Measurements from ENCODE around the gene MYO1E.

MYO1E gene

GRCh38 chr15:59369597-59369996 is 3.1 kb downstream of the MYO1E start:
- Histone ChIP-seq H3K79me2 (ENCODE audit: control insufficient read depth, insufficient read depth, low read length, unreplicated experiment) (peaks cover 78% of the 10 kb centered on the region), H3K4me1 (ENCODE audit: control insufficient read depth, insufficient read depth, low read length, unreplicated experiment) (peaks cover 50% of the 10 kb centered on the region), H3K27me3 (ENCODE audit: insufficient read depth, low read length) (no peaks in the 10 kb centered on the region), H2AFZ (ENCODE audit: low read length, unreplicated experiment) (no peak overlapping the region), H3K27ac (ENCODE audit: low read depth, low read length) (peak overlapping the region; percentile 36), H3K36me3 (ENCODE audit: insufficient read depth, low read length) (no peaks in the 10 kb centered on the region), H3K4me3 (ENCODE audit: low read depth, low read length) (peak overlapping the region; percentile 99)

DNA sequence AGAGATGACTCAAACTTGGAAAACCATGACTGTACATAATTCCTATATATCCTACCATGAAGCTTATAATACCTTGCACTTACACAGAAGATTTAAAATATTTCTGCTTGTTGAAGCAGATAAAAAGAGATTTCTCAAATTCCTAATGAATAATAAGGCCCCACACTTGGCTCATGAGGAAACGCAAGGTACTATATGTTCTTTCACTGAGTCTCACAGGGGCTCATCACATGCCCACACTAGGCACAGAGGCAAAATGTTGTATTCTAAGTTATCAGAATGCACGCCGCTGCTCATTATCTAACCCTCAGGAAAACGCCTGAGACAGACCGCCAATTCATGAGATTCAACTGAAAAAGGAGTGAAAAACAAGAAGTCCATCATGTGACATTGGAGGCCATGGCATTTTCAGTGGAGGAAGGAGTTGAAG is 5.6 kb downstream of the MYO1E start:
- Histone ChIP-seq H3K79me2 (ENCODE audit: control insufficient read depth, insufficient read depth, low read length, unreplicated experiment) (peaks cover 97% of the 10 kb centered on the region), H3K4me3 (ENCODE audit: low read depth, low read length) (no peak overlapping the region; the same call in 1 of the 2 replicates), H2AFZ (ENCODE audit: low read length, unreplicated experiment) (no peak overlapping the region), H3K36me3 (ENCODE audit: insufficient read depth, low read length) (no peaks in the 10 kb centered on the region), H3K27ac (ENCODE audit: low read depth, low read length) (peak overlapping the region; percentile 80), H3K4me1 (ENCODE audit: control insufficient read depth, insufficient read depth, low read length, unreplicated experiment) (peaks cover 50% of the 10 kb centered on the region), H3K27me3 (ENCODE audit: insufficient read depth, low read length) (no peaks in the 10 kb centered on the region)

- Histone ChIP-seq H3K4me1 (ENCODE audit: control insufficient read depth, insufficient read depth, low read length, unreplicated experiment) (peaks cover 50% of the 10 kb centered on the region), H3K4me3 (ENCODE audit: low read depth, low read length) (peak overlapping the region; percentile 41; the same call in 1 of the 2 replicates), H3K36me3 (ENCODE audit: insufficient read depth, low read length) (no peaks in the 10 kb centered on the region), H3K27ac (ENCODE audit: low read depth, low read length) (peak overlapping the region; percentile 80), H3K27me3 (ENCODE audit: insufficient read depth, low read length) (no peaks in the 10 kb centered on the region), H3K79me2 (ENCODE audit: control insufficient read depth, insufficient read depth, low read length, unreplicated experiment) (peaks cover 95% of the 10 kb centered on the region), H2AFZ (ENCODE audit: low read length, unreplicated experiment) (no peak overlapping the region)
These were observed 6.2 kb downstream of the MYO1E start for GRCh38 chr15:59366333-59367021.

DNA sequence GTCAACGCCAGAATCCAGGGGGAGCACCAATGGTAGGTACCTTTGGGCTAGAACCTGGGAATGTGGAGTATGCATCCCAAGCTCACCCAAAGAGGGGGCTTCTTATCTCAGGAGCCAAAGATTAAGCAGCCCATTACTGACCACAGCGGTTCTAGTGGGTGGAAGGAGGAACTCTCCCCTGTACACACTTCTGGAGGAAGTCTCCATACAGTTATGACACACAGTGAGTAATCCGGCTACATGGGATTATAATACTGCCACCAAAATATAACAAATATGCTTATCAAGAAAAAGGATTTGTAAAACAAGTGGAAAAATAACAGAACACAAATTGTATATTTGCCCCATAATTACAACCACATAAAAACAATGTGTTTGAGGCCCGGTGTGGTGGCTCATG is 8.4 kb downstream of the MYO1E start:
- no peak overlapping the region for H3K4me3 ChIP-seq (ENCODE audit: low read depth, low read length)
- H2AFZ ChIP-seq (ENCODE audit: low read length, unreplicated experiment): no peak overlapping the region
- no peaks in the 10 kb centered on the region for H3K36me3 ChIP-seq (ENCODE audit: insufficient read depth, low read length)
- H3K27me3 ChIP-seq (ENCODE audit: insufficient read depth, low read length): no peaks in the 10 kb centered on the region
- peaks cover 93% of the 10 kb centered on the region for H3K79me2 ChIP-seq (ENCODE audit: control insufficient read depth, insufficient read depth, low read length, unreplicated experiment)
- no peak overlapping the region for H3K27ac ChIP-seq (ENCODE audit: low read depth, low read length)
- peaks cover 34% of the 10 kb centered on the region for H3K4me1 ChIP-seq (ENCODE audit: control insufficient read depth, insufficient read depth, low read length, unreplicated experiment)

DNA sequence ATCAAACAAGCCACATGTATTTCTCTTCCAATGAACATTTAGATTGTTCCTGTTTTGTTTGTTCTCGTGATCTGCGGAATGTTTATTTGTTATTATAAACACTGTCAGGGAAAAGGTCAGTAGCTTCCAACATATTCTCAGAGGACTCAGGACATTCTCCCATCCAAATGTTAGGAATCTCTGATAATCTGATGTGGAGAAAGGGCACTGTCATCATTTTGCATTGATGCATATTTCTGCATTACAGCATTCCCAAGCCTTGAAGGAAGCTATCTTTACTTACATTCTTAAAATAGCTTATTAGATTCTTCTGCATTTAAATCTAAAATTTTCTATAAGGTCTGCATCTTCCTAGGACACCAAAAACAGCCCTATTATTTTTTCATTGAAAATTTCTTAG is 10.3 kb downstream of the MYO1E start:
- no peak overlapping the region for H3K4me3 ChIP-seq (ENCODE audit: low read depth, low read length)
- H2AFZ ChIP-seq (ENCODE audit: low read length, unreplicated experiment): no peak overlapping the region
- H3K79me2 ChIP-seq (ENCODE audit: control insufficient read depth, insufficient read depth, low read length, unreplicated experiment): peaks cover 90% of the 10 kb centered on the region
- H3K36me3 ChIP-seq (ENCODE audit: insufficient read depth, low read length): peaks cover 6% of the 10 kb centered on the region; the same call in 1 of the 2 replicates
- no peak overlapping the region for H3K27ac ChIP-seq (ENCODE audit: low read depth, low read length)
- H3K4me1 ChIP-seq (ENCODE audit: control insufficient read depth, insufficient read depth, low read length, unreplicated experiment): peaks cover 25% of the 10 kb centered on the region
- H3K27me3 ChIP-seq (ENCODE audit: insufficient read depth, low read length): no peaks in the 10 kb centered on the region

DNA sequence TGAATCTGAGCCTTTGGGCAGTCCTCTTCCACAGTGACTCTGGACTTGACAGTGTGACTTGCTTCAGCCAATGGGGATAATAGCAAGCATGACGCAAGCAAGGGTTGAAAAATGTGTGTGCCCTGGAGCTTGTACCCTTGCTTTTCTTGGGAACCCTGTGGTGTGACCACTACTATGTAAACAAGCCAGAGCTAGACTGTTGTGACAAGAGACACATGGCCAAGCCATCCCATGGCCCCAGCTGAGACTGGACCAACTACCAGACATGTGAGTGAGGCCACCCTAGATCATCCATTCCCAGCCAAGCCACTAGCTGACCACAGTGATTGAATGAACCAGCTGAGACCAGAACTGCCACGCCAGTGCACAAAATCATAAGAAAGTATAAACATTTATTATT is 11.8 kb downstream of the MYO1E start:
- H3K27ac ChIP-seq (ENCODE audit: low read depth, low read length): no peak overlapping the region

GRCh38 chr15:59360305-59360704 is 12.4 kb downstream of the MYO1E start:
- Histone ChIP-seq H2AFZ (ENCODE audit: low read length, unreplicated experiment) (no peak overlapping the region), H3K79me2 (ENCODE audit: control insufficient read depth, insufficient read depth, low read length, unreplicated experiment) (peaks cover 88% of the 10 kb centered on the region), H3K27me3 (ENCODE audit: insufficient read depth, low read length) (no peaks in the 10 kb centered on the region), H3K4me1 (ENCODE audit: control insufficient read depth, insufficient read depth, low read length, unreplicated experiment) (peaks cover 12% of the 10 kb centered on the region), H3K4me3 (ENCODE audit: low read depth, low read length) (no peak overlapping the region), H3K36me3 (ENCODE audit: insufficient read depth, low read length) (peaks cover 6% of the 10 kb centered on the region; the same call in 1 of the 2 replicates), H3K27ac (ENCODE audit: low read depth, low read length) (no peak overlapping the region)

More for the DNA sequence above, 11.8 kb downstream of the MYO1E start:
- no peak overlapping the region for H2AFZ ChIP-seq (ENCODE audit: low read length, unreplicated experiment)
- H3K79me2 ChIP-seq (ENCODE audit: control insufficient read depth, insufficient read depth, low read length, unreplicated experiment): peaks cover 88% of the 10 kb centered on the region
- peaks cover 13% of the 10 kb centered on the region for H3K4me1 ChIP-seq (ENCODE audit: control insufficient read depth, insufficient read depth, low read length, unreplicated experiment)
- H3K27me3 ChIP-seq (ENCODE audit: insufficient read depth, low read length): no peaks in the 10 kb centered on the region
- no peak overlapping the region for H3K4me3 ChIP-seq (ENCODE audit: low read depth, low read length)
- H3K36me3 ChIP-seq (ENCODE audit: insufficient read depth, low read length): peaks cover 6% of the 10 kb centered on the region; the same call in 1 of the 2 replicates

DNA sequence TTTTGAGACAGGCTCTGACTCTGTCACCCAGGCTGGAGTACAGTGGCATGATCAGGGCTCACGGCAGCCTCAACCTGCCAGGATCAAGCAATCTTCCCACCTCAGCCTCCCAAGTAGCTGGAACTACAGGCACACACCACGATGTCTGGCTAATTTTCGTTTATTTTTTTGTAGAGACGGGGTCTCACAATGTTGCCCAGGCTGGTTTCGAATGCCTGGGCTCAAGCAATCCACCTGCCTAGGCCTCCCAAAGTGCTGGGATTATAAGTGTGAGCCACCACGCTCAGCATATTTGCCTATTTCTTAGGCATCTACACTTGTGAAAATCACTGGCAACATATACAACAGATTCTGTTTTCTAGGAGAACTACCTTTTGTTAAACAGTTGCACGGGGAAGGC is 16.9 kb downstream of the MYO1E start:
- peaks cover 83% of the 10 kb centered on the region for H3K79me2 ChIP-seq (ENCODE audit: control insufficient read depth, insufficient read depth, low read length, unreplicated experiment)
- peaks cover 16% of the 10 kb centered on the region for H3K4me1 ChIP-seq (ENCODE audit: control insufficient read depth, insufficient read depth, low read length, unreplicated experiment)

DNA sequence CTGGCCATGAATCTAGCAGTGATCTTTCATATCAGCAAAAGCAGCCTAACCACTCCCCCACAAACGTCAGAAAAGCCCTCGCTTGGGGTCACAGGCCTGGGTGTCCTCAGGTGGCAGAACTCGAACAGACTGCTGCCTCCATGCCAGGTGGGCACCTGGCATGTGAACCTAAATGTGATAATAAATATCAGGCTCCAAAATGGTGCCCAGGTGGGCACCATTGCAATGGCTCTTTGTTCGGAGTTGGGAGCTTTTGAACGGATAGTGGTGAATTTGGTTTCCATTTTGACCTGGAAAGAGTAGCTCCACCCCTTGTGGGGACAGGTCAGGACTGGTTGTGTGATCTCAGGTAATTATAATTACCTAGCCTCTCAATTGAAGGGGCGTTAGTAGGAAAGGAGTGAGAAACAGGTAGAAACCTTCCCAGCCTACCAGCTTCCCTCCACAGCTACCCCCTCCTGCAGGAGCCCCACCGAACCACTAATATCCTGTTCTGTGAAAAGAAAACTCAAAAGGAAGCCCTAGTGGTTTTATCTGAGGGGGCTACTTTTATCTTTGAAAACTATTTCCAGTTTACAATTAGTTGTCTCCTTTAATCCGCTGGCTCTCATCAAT is 18.1 kb downstream of the MYO1E start:
- Histone ChIP-seq H3K36me3 (ENCODE audit: insufficient read depth, low read length) (peaks cover 6% of the 10 kb centered on the region; the same call in 1 of the 2 replicates), H3K79me2 (ENCODE audit: control insufficient read depth, insufficient read depth, low read length, unreplicated experiment) (peaks cover 75% of the 10 kb centered on the region), H3K27ac (ENCODE audit: low read depth, low read length) (no peak overlapping the region), H3K27me3 (ENCODE audit: insufficient read depth, low read length) (no peaks in the 10 kb centered on the region), H3K4me1 (ENCODE audit: control insufficient read depth, insufficient read depth, low read length, unreplicated experiment) (peaks cover 27% of the 10 kb centered on the region), H2AFZ (ENCODE audit: low read length, unreplicated experiment) (no peak overlapping the region), H3K4me3 (ENCODE audit: low read depth, low read length) (no peak overlapping the region)

More for the DNA sequence above, 16.9 kb downstream of the MYO1E start:
- Histone ChIP-seq H2AFZ (ENCODE audit: low read length, unreplicated experiment) (no peak overlapping the region), H3K4me3 (ENCODE audit: low read depth, low read length) (no peak overlapping the region), H3K27ac (ENCODE audit: low read depth, low read length) (no peak overlapping the region), H3K27me3 (ENCODE audit: insufficient read depth, low read length) (no peaks in the 10 kb centered on the region), H3K36me3 (ENCODE audit: insufficient read depth, low read length) (peaks cover 6% of the 10 kb centered on the region; the same call in 1 of the 2 replicates)

DNA sequence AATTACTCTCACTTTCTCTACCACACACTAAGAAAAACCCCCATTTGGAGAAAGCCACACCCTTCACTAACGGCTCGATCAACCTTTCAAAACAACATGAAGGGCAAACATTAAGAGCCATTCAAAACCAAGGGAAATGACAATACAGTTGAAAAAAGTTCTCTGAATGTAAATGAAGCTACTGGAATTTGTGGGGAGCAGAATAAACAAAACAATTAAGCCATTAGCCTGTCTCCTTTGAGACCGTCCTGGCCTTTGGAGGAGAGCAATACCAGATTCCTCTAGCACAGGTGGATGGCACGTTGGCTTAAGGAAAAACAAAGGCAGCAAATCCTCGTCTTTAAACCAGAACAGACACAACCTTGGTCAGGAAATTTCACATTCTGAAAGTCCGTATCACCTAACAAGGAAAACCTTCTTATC is 18.7 kb downstream of the MYO1E start:
- Histone ChIP-seq H3K79me2 (ENCODE audit: control insufficient read depth, insufficient read depth, low read length, unreplicated experiment) (peaks cover 78% of the 10 kb centered on the region), H3K36me3 (ENCODE audit: insufficient read depth, low read length) (peaks cover 6% of the 10 kb centered on the region; the same call in 1 of the 2 replicates), H3K27me3 (ENCODE audit: insufficient read depth, low read length) (no peaks in the 10 kb centered on the region), H3K4me1 (ENCODE audit: control insufficient read depth, insufficient read depth, low read length, unreplicated experiment) (peaks cover 31% of the 10 kb centered on the region), H3K4me3 (ENCODE audit: low read depth, low read length) (no peak overlapping the region), H2AFZ (ENCODE audit: low read length, unreplicated experiment) (no peak overlapping the region), H3K27ac (ENCODE audit: low read depth, low read length) (no peak overlapping the region)

GRCh38 chr15:59352683-59353082 is 20.0 kb downstream of the MYO1E start:
- H3K27ac ChIP-seq (ENCODE audit: low read depth, low read length): no peak overlapping the region
- peaks cover 31% of the 10 kb centered on the region for H3K4me1 ChIP-seq (ENCODE audit: control insufficient read depth, insufficient read depth, low read length, unreplicated experiment)
- no peak overlapping the region for H2AFZ ChIP-seq (ENCODE audit: low read length, unreplicated experiment)
- no peaks in the 10 kb centered on the region for H3K36me3 ChIP-seq (ENCODE audit: insufficient read depth, low read length)
- H3K4me3 ChIP-seq (ENCODE audit: low read depth, low read length): no peak overlapping the region
- peaks cover 78% of the 10 kb centered on the region for H3K79me2 ChIP-seq (ENCODE audit: control insufficient read depth, insufficient read depth, low read length, unreplicated experiment)
- no peaks in the 10 kb centered on the region for H3K27me3 ChIP-seq (ENCODE audit: insufficient read depth, low read length)
